ENCODE data around the gene GPBP1L1.

DNA sequence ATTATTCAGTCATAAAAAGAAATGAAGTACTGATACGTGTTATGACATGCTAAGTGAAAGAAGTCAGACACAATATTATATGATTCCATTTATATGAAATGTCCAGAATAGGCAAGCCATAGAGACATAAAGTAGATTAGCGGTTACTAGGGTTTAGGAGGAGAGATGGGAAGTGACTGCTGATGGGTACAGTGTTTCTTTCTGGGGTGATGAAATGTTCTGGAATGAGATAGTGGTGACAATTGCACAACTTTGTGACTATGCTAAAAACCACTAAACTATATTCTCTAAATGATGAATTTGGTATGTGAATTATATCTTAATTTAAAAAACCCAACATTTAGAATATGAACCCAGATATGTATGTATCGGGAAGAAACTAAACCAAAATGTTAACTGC, 36.5 kb upstream of the GPBP1L1 start:
- TF ChIP-seq, protein P1, sequence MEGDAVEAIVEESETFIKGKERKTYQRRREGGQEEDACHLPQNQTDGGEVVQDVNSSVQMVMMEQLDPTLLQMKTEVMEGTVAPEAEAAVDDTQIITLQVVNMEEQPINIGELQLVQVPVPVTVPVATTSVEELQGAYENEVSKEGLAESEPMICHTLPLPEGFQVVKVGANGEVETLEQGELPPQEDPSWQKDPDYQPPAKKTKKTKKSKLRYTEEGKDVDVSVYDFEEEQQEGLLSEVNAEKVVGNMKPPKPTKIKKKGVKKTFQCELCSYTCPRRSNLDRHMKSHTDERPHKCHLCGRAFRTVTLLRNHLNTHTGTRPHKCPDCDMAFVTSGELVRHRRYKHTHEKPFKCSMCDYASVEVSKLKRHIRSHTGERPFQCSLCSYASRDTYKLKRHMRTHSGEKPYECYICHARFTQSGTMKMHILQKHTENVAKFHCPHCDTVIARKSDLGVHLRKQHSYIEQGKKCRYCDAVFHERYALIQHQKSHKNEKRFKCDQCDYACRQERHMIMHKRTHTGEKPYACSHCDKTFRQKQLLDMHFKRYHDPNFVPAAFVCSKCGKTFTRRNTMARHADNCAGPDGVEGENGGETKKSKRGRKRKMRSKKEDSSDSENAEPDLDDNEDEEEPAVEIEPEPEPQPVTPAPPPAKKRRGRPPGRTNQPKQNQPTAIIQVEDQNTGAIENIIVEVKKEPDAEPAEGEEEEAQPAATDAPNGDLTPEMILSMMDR (IDR thresholded peaks at IDR 0.05 in 2 of 3, conservative IDR thresholded peaks at IDR 0.05 in 1 of 3; ENCODE audit: borderline replicate concordance in 1 of 3, insufficient read depth in 1 of 3, low read depth in 2 of 3, low read length in 2 of 3), result no peak
- TF ChIP-seq EZH2phosphoT487 (IDR thresholded peaks at IDR 0.05; ENCODE audit: borderline replicate concordance), result no peak
- TF ChIP-seq, protein P2, sequence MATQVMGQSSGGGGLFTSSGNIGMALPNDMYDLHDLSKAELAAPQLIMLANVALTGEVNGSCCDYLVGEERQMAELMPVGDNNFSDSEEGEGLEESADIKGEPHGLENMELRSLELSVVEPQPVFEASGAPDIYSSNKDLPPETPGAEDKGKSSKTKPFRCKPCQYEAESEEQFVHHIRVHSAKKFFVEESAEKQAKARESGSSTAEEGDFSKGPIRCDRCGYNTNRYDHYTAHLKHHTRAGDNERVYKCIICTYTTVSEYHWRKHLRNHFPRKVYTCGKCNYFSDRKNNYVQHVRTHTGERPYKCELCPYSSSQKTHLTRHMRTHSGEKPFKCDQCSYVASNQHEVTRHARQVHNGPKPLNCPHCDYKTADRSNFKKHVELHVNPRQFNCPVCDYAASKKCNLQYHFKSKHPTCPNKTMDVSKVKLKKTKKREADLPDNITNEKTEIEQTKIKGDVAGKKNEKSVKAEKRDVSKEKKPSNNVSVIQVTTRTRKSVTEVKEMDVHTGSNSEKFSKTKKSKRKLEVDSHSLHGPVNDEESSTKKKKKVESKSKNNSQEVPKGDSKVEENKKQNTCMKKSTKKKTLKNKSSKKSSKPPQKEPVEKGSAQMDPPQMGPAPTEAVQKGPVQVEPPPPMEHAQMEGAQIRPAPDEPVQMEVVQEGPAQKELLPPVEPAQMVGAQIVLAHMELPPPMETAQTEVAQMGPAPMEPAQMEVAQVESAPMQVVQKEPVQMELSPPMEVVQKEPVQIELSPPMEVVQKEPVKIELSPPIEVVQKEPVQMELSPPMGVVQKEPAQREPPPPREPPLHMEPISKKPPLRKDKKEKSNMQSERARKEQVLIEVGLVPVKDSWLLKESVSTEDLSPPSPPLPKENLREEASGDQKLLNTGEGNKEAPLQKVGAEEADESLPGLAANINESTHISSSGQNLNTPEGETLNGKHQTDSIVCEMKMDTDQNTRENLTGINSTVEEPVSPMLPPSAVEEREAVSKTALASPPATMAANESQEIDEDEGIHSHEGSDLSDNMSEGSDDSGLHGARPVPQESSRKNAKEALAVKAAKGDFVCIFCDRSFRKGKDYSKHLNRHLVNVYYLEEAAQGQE (IDR thresholded peaks at IDR 0.05; ENCODE audit: low read depth), result no peak
- no peak for TF ChIP-seq RAD21 (IDR thresholded peaks at IDR 0.05; ENCODE audit: low read depth)

Data from HCT116 (cell line).